NCI-H446 treated with DMSO at 0.1 percent for 48 hours (cell line): Measurements from ENCODE around the gene MYL7.
"Not testable (repeated sequence)": the region's sequence is repeated elsewhere in the genome, so short reads cannot be mapped to it uniquely, and the experiment has no call there.

ENCODE experiments used
- DNase-seq: peaks from one replicate; lab custom pipeline; 2025; lab: John Stamatoyannopoulos, UW

The MYL7 gene

GRCh38 chr7:44141221-44141850 is at the start of gene MYL7:
Gene MYL7, minus strand, starts transcription at chr7:44141332. Its CDS starts 27 bp downstream, at chr7:44141305.
- no peak for DNase-seq

GRCh38 chr7:44189993-44190872 is 49.1 kb upstream of the MYL7 start:
- DNase-seq = no peak

- no peak for DNase-seq
Measured at GRCh38 chr7:44189286-44189992, 48.3 kb upstream of the MYL7 start, which contains the start of gene GCK. Gene GCK, minus strand, starts transcription at chr7:44189439. Its CDS starts 486 bp downstream, at chr7:44188953.

GRCh38 chr7:44188480-44189225 is 47.5 kb upstream of the MYL7 start:
- no peak for DNase-seq

- no peak for DNase-seq
Measured at GRCh38 chr7:44187636-44188416, 46.7 kb upstream of the MYL7 start.

GRCh38 chr7:44186736-44187135 is 45.6 kb upstream of the MYL7 start:
- no peak for DNase-seq

GRCh38 chr7:44185729-44186128 is 44.6 kb upstream of the MYL7 start:
- no peak for DNase-seq

GRCh38 chr7:44184873-44185446 is 43.8 kb upstream of the MYL7 start:
- no peak for DNase-seq

GRCh38 chr7:44184206-44184872 is 43.2 kb upstream of the MYL7 start:
- no peak for DNase-seq

- DNase-seq = no peak
Measured at GRCh38 chr7:44183386-44183785, 42.3 kb upstream of the MYL7 start.

GRCh38 chr7:44182827-44183226 is 41.7 kb upstream of the MYL7 start:
- DNase-seq = no peak

GRCh38 chr7:44180631-44181030 is 39.5 kb upstream of the MYL7 start:
- no peak for DNase-seq

- DNase-seq = peak; percentile 62
Measured at GRCh38 chr7:44177570-44178131, 36.5 kb upstream of the MYL7 start.

- no peak for DNase-seq
Measured at GRCh38 chr7:44176486-44176885, 35.4 kb upstream of the MYL7 start.

GRCh38 chr7:44175730-44176129 is 34.6 kb upstream of the MYL7 start:
- DNase-seq = no peak

- not testable (repeated sequence) for DNase-seq
Measured at GRCh38 chr7:44174694-44174948, 33.5 kb upstream of the MYL7 start.

GRCh38 chr7:44173911-44174693 is 33.0 kb upstream of the MYL7 start:
- DNase-seq = no peak

- DNase-seq = no peak
Measured at GRCh38 chr7:44172803-44173424, 31.8 kb upstream of the MYL7 start.

GRCh38 chr7:44172352-44172751 is 31.2 kb upstream of the MYL7 start:
- DNase-seq = no peak
